A549 (cell line): ENCODE data around the gene MCM5.

ENCODE experiments used
- CBX2 ChIP-seq: fragments of 200-600 bp; sonication (generic); IDR thresholded peaks from 2 replicates; pipeline ENCODE4 v1.6.1; 2016; ENCODE audit warnings: low read depth, mild to moderate bottlenecking, borderline replicate concordance
- ESRRA ChIP-seq: fragments of 150-350 bp; IDR thresholded peaks from 2 replicates; pipeline ENCODE4 v1.6.1; 2014; ENCODE audit warnings: mild to moderate bottlenecking, low read length, borderline replicate concordance
- FOSL2 ChIP-seq, 2 experiments: fragments of 450-650 bp in 1 of 2; fragments of >200 bp in 1 of 2; sonication (Bioruptor Twin) in 1 of 2; formaldehyde crosslinking; IDR thresholded peaks; 2 replicates each; pipeline versions ENCODE4 v1.5.0 to v1.6.1; 2016 to 2020; ENCODE audit warnings: mild to moderate bottlenecking in 1 of 2, moderate library complexity in 1 of 2
- MAFK ChIP-seq: fragments of 450-650 bp; IDR thresholded peaks from 2 replicates; pipeline ENCODE4 v1.6.1; 2014; ENCODE audit not compliant: partially characterized antibody
- RNF2 ChIP-seq: fragments of 200-600 bp; sonication (generic); IDR thresholded peaks from 2 replicates; pipeline ENCODE4 v1.6.1; 2016; ENCODE audit warnings: low read depth, mild to moderate bottlenecking, antibody characterized with exemption, moderate library complexity, borderline replicate concordance
- SMC3 ChIP-seq: fragments of >200 bp; sonication (Bioruptor Twin); formaldehyde crosslinking; IDR thresholded peaks from 3 replicates; pipeline ENCODE4 v1.6.1; 2018; ENCODE audit warnings: inconsistent platforms
- ZSCAN20 ChIP-seq: fragments of 250-450 bp; sonication (Bioruptor Pico); IDR thresholded peaks from 2 replicates; pipeline ENCODE4 v1.8.0; 2022; ENCODE audit warnings: mild to moderate bottlenecking, moderate library complexity
- TF ChIP-seq, protein P1 (sequence below): fragments of >200 bp; sonication (Bioruptor Twin); formaldehyde crosslinking; IDR thresholded peaks from 3 replicates; pipeline ENCODE4 v1.5.1; 2016
- TF ChIP-seq, protein P2 (sequence below): fragments of 450-650 bp; IDR thresholded peaks from 2 replicates; pipeline ENCODE4 v1.6.1; 2014; ENCODE audit warnings: antibody characterized with exemption

DNA sequence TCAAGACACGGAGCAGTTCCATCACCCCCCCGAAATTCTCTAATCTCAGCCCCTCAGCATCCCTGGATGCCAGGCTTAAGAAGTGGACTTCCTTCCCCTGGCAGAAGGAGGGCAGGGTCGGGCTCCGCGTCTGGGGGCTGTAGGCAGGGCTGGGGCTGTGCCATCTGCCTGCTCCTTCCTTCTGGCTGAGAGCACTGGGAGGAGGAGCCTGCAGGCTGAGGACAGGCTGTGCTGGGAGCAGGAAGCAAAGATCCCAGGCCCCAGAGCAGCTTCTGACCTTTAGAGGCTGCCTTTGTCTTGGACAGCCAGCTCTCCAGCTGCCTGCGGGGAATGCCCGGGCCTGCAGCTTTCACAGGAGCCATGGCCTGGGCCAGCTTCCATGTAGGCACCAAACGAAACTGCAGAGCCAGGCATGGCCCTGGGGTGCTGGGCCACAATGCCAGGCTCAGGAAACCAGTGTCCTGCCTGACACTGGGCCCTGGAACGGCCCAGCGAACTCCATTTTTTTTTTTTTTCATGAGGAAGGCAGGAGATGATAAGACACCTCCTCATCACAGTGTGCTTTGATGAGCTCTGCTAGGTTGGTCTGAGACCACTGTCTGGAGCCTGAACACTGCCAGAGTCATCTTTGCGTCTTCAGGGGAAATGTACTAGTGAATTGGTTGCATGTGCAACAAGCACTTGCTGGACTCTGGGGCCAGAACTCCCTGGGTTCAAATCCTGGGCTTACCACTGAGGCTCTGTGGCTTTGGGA lies 67.9 kb downstream of the MCM5 start:
- TF ChIP-seq SMC3 (no peak), ESRRA (no peak), CBX2 (no peak), RNF2 (no peak), FOSL2 (IDR thresholded peaks at IDR 0.05) (no peak), FOSL2 (CRISPR knock-in tag; IDR thresholded peaks at IDR 0.05) (no peak), ZSCAN20 (CRISPR knock-in tag) (no peak), MAFK (no peak)
- TF ChIP-seq, protein P1, sequence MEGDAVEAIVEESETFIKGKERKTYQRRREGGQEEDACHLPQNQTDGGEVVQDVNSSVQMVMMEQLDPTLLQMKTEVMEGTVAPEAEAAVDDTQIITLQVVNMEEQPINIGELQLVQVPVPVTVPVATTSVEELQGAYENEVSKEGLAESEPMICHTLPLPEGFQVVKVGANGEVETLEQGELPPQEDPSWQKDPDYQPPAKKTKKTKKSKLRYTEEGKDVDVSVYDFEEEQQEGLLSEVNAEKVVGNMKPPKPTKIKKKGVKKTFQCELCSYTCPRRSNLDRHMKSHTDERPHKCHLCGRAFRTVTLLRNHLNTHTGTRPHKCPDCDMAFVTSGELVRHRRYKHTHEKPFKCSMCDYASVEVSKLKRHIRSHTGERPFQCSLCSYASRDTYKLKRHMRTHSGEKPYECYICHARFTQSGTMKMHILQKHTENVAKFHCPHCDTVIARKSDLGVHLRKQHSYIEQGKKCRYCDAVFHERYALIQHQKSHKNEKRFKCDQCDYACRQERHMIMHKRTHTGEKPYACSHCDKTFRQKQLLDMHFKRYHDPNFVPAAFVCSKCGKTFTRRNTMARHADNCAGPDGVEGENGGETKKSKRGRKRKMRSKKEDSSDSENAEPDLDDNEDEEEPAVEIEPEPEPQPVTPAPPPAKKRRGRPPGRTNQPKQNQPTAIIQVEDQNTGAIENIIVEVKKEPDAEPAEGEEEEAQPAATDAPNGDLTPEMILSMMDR, result no peak
- TF ChIP-seq, protein P2, sequence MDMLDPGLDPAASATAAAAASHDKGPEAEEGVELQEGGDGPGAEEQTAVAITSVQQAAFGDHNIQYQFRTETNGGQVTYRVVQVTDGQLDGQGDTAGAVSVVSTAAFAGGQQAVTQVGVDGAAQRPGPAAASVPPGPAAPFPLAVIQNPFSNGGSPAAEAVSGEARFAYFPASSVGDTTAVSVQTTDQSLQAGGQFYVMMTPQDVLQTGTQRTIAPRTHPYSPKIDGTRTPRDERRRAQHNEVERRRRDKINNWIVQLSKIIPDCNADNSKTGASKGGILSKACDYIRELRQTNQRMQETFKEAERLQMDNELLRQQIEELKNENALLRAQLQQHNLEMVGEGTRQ, result no peak
